ENCODE data around the gene PFKFB3. TPM values are rescaled to one million over a fixed set of nuclear protein-coding genes. Genes with fewer than 3 reads are reported as not detected.

The PFKFB3 gene
- total RNA-seq, 1 experiment from 2014 or later = 36.8 TPM

DNA sequence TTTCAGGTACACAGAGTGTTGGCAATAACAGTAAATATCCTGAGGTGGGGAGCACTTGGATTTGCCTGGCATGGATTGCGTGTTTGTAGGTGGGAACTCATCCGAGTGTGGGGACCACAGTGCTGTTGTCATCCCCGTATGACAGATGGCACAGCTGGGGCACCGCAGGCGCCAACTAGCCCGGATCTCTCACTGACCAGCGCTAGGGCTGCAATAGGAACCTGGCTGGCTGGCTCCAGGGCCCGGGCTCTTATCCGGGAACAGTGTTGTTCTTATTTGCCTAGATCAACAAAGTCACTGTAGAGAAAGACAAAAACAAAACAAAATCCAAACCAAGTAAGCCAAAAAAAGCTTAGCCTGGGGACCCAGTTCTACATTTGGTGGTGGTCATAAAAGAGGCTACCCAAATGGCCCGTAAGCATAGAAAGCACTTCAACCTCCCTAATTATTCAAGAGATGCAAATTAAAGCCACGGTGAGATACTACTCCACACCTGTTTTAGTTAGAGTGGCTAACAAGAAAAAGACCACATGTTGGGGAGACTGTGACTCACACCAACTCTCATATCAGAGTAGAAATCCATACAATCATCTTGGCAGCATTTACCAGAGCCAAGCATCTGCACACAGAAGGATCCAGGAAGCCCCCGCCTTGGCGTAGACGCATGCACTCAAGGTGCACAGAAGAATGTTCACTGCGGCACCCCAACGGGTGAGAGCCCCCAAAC is 27.2 kb upstream of the PFKFB3 start:
- Histone ChIP-seq H3K56ac (ENCODE audit: insufficient read length, low read depth, low read length) (no peak overlapping the region), H3K4me2 (ENCODE audit: insufficient read depth, insufficient read length, low read length) (no peak overlapping the region), H3K9ac (ENCODE audit: extremely low read depth, insufficient read length, low read length) (no peak overlapping the region), H3K27me3 (ENCODE audit: insufficient read depth, low read length) (no peaks in the 10 kb centered on the region), H3K23me2 (ENCODE audit: insufficient read length, low read depth, low read length, poor library complexity, severe bottlenecking) (no peaks in the 10 kb centered on the region), H2BK120ac (ENCODE audit: low read depth, low read length, poor library complexity, severe bottlenecking) (no peak overlapping the region), H3K79me2 (ENCODE audit: insufficient read depth, low read length) (no peaks in the 10 kb centered on the region), H3K4ac (ENCODE audit: low read depth, low read length) (no peak overlapping the region), H3K14ac (ENCODE audit: insufficient read depth, low read length) (no peak overlapping the region; the same call in 1 of the 2 replicates), H3K9me3 (ENCODE audit: control insufficient read depth, low read depth, low read length) (no peaks in the 10 kb centered on the region), H3K27ac (ENCODE audit: insufficient read length, low read depth, low read length) (no peak overlapping the region), H3K4me1 (ENCODE audit: insufficient read depth, low read length) (no peaks in the 10 kb centered on the region), H2AFZ (ENCODE audit: low read length) (no peak overlapping the region), H2BK5ac (ENCODE audit: insufficient read length, low read length) (no peak overlapping the region), H2BK12ac (ENCODE audit: insufficient read length, low read depth, low read length) (no peak overlapping the region), H4K91ac (ENCODE audit: insufficient read length, low read depth, low read length) (no peak overlapping the region), H3K18ac (ENCODE audit: insufficient read length, low read depth, low read length) (no peak overlapping the region), H3K79me1 (ENCODE audit: insufficient read depth, low read depth, low read length, poor library complexity, severe bottlenecking) (no peaks in the 10 kb centered on the region), H4K20me1 (ENCODE audit: control insufficient read depth, insufficient read depth, insufficient read length) (no peaks in the 10 kb centered on the region), H2BK15ac (ENCODE audit: low read depth, low read length) (no peak overlapping the region), H2AK5ac (ENCODE audit: insufficient read length, low read length) (no peak overlapping the region), H4K5ac (ENCODE audit: insufficient read length, low read depth, low read length) (no peak overlapping the region), H4K8ac (replicated peaks; ENCODE audit: insufficient read length, low read depth, low read length) (no peak overlapping the region), H3T11ph (ENCODE audit: low read length) (no peak overlapping the region), H3K23ac (ENCODE audit: insufficient read length, low read depth, low read length) (no peak overlapping the region), H2BK20ac (ENCODE audit: low read depth, low read length, poor library complexity, severe bottlenecking) (no peak overlapping the region)
- H3K27me3 Mint-ChIP-seq (ENCODE audit: low read depth) = no peaks in the 10 kb centered on the region; the same call in 1 of the 2 replicates
- WGBS (ENCODE audit: extremely low coverage, insufficient read length, low lambda C conversion rate) = no CpG with 5 or more reads among the region's 16 CpGs
- no peak overlapping the region; a peak in 1 of 5 replicates for H3K4me3 Mint-ChIP-seq
- H3K36me3 Mint-ChIP-seq (ENCODE audit: insufficient read depth in 1 of 3, low read depth in 3 of 3) = peaks cover 2 to 16% (median 8%) of the 10 kb centered on the region in 3 experiments
- H3K4me1 Mint-ChIP-seq = peaks cover 10 to 25% of the 10 kb centered on the region in 2 experiments
- no peak overlapping the region for H3K27ac Mint-ChIP-seq
- H3K9me3 Mint-ChIP-seq = no peaks in the 10 kb centered on the region
- no peak for DNase-seq
- no peak for TF ChIP-seq CTCF (conservative IDR thresholded peaks at IDR 0.05)

All from H9 (cell line).